ENCODE measurements around the gene NFIB. TPM values are rescaled to one million over a fixed set of nuclear protein-coding genes. Genes with fewer than 3 reads are reported as not detected.

NFIB gene
- total RNA-seq, 1 donor from 2014 or later, result 0.30 TPM

DNA sequence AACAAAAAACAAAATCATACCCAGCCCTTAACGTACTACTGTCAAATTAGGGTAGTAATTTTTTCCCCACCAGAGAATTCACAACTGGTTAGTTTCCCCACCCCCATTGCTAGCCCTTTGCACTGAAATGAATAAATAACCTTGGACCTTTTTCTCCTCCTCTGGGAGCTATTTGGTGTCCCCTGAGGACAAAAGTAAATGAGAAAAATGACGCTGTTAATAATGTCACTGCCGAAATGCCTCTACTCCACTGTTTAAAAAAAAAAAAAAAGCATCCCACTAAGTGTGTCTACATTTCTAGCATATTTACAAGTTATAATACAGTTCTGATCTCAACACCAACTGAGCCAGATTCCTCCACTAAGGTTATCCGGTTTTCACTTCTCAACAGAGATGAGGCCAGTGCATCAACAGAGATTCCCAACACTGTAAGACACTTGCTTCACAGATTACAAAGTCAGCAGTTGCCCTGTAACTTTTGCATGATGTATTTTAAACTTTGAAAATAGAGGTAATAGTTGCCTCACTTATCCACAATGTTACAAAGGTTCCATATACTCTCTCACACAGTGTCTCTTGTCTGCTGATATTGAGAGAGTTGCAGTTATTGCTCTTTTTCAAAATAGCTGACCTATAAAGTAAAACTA lies 5.1 kb upstream of the NFIB start:
- TF ChIP-seq CTCF (IDR thresholded peaks at IDR 0.05) (no peak), EZH2phosphoT487 (IDR thresholded peaks at IDR 0.05) (no peak), EZH2 (IDR thresholded peaks at IDR 0.05) (no peak)
- Histone ChIP-seq H3K4me2 (no peak overlapping the region), H3K27ac (no peak overlapping the region), H3K36me3 (no peaks in the 10 kb centered on the region), H3K4me3 (no peak overlapping the region), H3K4me1 (peaks cover 12% of the 10 kb centered on the region), H3K9ac (no peak overlapping the region), H3K9me3 (ENCODE audit: low read depth) (no peaks in the 10 kb centered on the region), H3K27me3 (peaks cover 96% of the 10 kb centered on the region), H3K79me2 (ENCODE audit: low read depth) (no peaks in the 10 kb centered on the region), H2AFZ (replicated peaks) (no peak overlapping the region), H3F3A (ENCODE audit: low read depth) (peaks cover 9% of the 10 kb centered on the region), H4K20me1 (ENCODE audit: low read depth) (peaks cover 25% of the 10 kb centered on the region)
- H3K36me3 Mint-ChIP-seq, result no peaks in the 10 kb centered on the region
- H3K9me3 Mint-ChIP-seq, result no peaks in the 10 kb centered on the region
- peaks cover 57% of the 10 kb centered on the region for H3K4me1 Mint-ChIP-seq
- peaks cover 36% of the 10 kb centered on the region for H3K27me3 Mint-ChIP-seq (ENCODE audit: insufficient read depth, low read depth)
- H3K27ac Mint-ChIP-seq, result no peak overlapping the region
- peak overlapping the region; percentile 11 for H3K4me3 Mint-ChIP-seq
- DNase-seq (ENCODE audit: low spot score), result no peak

- H3K27me3 ChIP-seq, result peaks cover 96% of the 10 kb centered on the region
- H3K9ac ChIP-seq, result no peak overlapping the region
These were observed 4.4 kb upstream of the NFIB start for GRCh38 chr9:14318361-14318760.

DNA sequence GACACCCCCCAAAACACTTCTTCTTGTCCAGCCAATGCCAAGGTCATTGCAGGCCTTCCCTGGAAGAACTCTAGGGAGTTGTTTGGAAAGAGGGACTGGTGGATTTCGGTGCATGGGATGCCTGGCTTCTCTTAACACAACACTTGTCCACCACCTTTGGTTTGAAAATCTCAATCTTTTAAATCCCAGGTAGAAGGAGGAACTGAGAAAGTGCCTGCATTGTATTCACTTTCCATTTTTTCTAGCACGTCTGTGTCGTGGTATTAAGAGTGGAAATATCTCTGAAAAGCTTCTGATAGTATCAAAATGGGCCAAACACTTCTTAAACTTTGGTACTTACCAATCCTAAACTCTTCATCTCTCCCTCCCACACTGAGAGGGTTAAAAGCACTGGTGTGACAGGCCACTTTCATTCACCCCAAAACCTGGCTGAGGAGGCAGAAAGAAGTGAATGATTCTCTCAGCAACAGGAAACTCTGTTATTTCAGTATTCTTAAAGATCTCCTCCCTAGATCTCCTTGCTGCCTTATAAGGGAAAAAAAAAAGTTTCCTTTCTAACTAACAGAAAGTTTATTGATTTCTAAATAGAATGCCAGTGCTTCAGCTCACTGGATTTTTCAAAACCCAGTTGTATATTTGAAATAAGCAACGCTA lies 3.9 kb upstream of the NFIB start:
- peaks cover 14% of the 10 kb centered on the region for H3F3A ChIP-seq (ENCODE audit: low read depth)
- H2AFZ ChIP-seq (replicated peaks), result no peak overlapping the region
- H3K9me3 ChIP-seq (ENCODE audit: low read depth), result no peaks in the 10 kb centered on the region
- no peak overlapping the region for H3K4me3 ChIP-seq
- peak overlapping the region; percentile 24 for H3K4me3 Mint-ChIP-seq
- H3K9me3 Mint-ChIP-seq, result no peaks in the 10 kb centered on the region
- H3K27me3 Mint-ChIP-seq (ENCODE audit: insufficient read depth, low read depth), result peaks cover 37% of the 10 kb centered on the region
- no peaks in the 10 kb centered on the region for H3K36me3 ChIP-seq
- TF ChIP-seq EZH2phosphoT487 (IDR thresholded peaks at IDR 0.05) (no peak), EZH2 (IDR thresholded peaks at IDR 0.05) (no peak), CTCF (IDR thresholded peaks at IDR 0.05) (no peak)
- H3K4me1 Mint-ChIP-seq, result peaks cover 53% of the 10 kb centered on the region
- peaks cover 96% of the 10 kb centered on the region for H3K27me3 ChIP-seq
- DNase-seq (ENCODE audit: low spot score), result no peak
- peaks cover 15% of the 10 kb centered on the region for H3K4me1 ChIP-seq
- no peaks in the 10 kb centered on the region for H3K79me2 ChIP-seq (ENCODE audit: low read depth)
- H3K4me2 ChIP-seq, result no peak overlapping the region
- no peak overlapping the region for H3K27ac ChIP-seq
- no peak overlapping the region for H3K27ac Mint-ChIP-seq
- H4K20me1 ChIP-seq (ENCODE audit: low read depth), result peaks cover 33% of the 10 kb centered on the region
- H3K9ac ChIP-seq, result no peak overlapping the region
- no peaks in the 10 kb centered on the region for H3K36me3 Mint-ChIP-seq

More at GRCh38 chr9:14318361-14318760, 4.4 kb upstream of the NFIB start:
- Histone ChIP-seq H3K4me2 (no peak overlapping the region), H4K20me1 (ENCODE audit: low read depth) (peaks cover 29% of the 10 kb centered on the region), H3K27ac (no peak overlapping the region), H3K79me2 (ENCODE audit: low read depth) (no peaks in the 10 kb centered on the region), H2AFZ (replicated peaks) (no peak overlapping the region), H3K36me3 (no peaks in the 10 kb centered on the region), H3K9me3 (ENCODE audit: low read depth) (no peaks in the 10 kb centered on the region), H3K4me1 (peaks cover 15% of the 10 kb centered on the region), H3F3A (ENCODE audit: low read depth) (peaks cover 13% of the 10 kb centered on the region), H3K4me3 (no peak overlapping the region)
- TF ChIP-seq CTCF (IDR thresholded peaks at IDR 0.05), result no peak
- no peak for TF ChIP-seq EZH2 (IDR thresholded peaks at IDR 0.05)
- Mint-ChIP-seq H3K36me3 (no peaks in the 10 kb centered on the region), H3K4me3 (no peak overlapping the region), H3K4me1 (peaks cover 57% of the 10 kb centered on the region), H3K27ac (no peak overlapping the region), H3K9me3 (no peaks in the 10 kb centered on the region), H3K27me3 (ENCODE audit: insufficient read depth, low read depth) (peaks cover 38% of the 10 kb centered on the region)
- no peak for DNase-seq (ENCODE audit: low spot score)
